Skeletal muscle satellite cell (primary cell): ENCODE data around the gene SP140L.
"Not testable (repeated sequence)": the region's sequence is repeated elsewhere in the genome, so short reads cannot be mapped to it uniquely, and the experiment has no call there.

Experiments
- H3K27me3 ChIP-seq: 2 replicates; pipeline ENCODE4 v1.7.0; 2013; ENCODE audit warnings: low read length; ENCODE audit not compliant: control insufficient read depth, insufficient read depth
- H3K36me3 ChIP-seq: 2 replicates; pipeline ENCODE4 v1.7.0; 2013; ENCODE audit warnings: mild to moderate bottlenecking, control low read depth, low read length; ENCODE audit not compliant: insufficient read depth
- H3K4me1 ChIP-seq: 2 replicates; pipeline ENCODE4 v1.7.0; 2013; ENCODE audit warnings: low read length; ENCODE audit not compliant: control insufficient read depth, insufficient read depth
- H3K4me2 ChIP-seq: 2 replicates; pipeline ENCODE4 v1.7.0; 2013; ENCODE audit warnings: mild to moderate bottlenecking, low read length
- H3K4me3 ChIP-seq: 2 replicates; pipeline ENCODE4 v1.7.0; 2013; ENCODE audit warnings: low read length
- H3K9ac ChIP-seq: 2 replicates; pipeline ENCODE4 v1.7.0; 2013; ENCODE audit warnings: mild to moderate bottlenecking, low read depth, low read length, moderate library complexity
- H3K9me3 ChIP-seq: replicated peaks from 2 replicates; pipeline ENCODE4 v1.7.0; 2013; ENCODE audit warnings: mild to moderate bottlenecking, control low read depth, low read length

Gene SP140L

DNA sequence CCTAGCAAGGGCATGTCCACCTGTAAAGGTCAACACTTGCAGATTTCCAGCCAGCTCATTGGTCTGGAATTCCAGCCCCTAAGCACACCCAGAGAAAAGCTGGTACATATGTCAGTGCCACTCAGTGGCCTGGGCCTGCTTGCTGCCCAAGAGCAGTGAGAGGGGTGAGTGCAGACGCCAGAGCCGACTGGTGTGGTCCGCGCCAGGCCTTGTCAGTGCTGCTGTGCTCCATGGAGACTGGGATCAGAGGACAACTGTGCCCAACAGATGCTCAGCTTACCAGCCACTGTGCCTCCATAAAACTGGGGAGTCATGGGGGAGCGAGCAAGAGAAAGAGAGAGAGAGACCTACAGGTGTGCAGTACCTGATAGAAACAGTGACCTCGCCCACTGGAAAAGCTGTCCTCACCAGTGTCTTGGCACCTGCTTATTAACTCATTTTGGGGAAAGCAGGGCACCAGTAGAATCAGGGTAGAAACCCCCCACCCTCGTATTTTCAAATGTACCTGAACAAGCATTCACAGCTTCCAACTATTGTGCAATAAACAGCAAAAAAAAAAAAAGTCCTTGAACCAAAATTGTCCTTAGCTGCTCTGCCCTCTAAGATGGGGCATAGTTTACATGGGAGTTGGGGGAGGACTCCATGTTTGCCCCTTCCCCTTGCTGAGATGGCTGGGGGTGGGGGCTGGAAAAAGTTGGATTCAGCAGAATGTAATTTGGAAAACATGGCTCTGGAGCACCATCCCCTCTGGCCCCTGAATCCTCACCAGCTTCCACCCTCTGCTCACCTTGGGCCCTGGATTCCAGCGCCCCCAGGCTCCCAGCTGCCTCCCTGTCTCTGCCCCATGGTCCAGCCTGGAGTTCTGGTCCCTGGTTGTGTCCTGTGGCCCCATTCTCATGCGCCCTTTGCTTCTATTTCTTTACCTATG, 1.4 kb upstream of the SP140L start:
- no peaks in the 10 kb centered on the region for H3K9me3 ChIP-seq
- no peak overlapping the region for H3K4me2 ChIP-seq
- peaks cover 34% of the 10 kb centered on the region for H3K4me1 ChIP-seq
- no peaks in the 10 kb centered on the region for H3K27me3 ChIP-seq
- no peak overlapping the region for H3K9ac ChIP-seq
- no peaks in the 10 kb centered on the region for H3K36me3 ChIP-seq
- H3K4me3 ChIP-seq: no peak overlapping the region

DNA sequence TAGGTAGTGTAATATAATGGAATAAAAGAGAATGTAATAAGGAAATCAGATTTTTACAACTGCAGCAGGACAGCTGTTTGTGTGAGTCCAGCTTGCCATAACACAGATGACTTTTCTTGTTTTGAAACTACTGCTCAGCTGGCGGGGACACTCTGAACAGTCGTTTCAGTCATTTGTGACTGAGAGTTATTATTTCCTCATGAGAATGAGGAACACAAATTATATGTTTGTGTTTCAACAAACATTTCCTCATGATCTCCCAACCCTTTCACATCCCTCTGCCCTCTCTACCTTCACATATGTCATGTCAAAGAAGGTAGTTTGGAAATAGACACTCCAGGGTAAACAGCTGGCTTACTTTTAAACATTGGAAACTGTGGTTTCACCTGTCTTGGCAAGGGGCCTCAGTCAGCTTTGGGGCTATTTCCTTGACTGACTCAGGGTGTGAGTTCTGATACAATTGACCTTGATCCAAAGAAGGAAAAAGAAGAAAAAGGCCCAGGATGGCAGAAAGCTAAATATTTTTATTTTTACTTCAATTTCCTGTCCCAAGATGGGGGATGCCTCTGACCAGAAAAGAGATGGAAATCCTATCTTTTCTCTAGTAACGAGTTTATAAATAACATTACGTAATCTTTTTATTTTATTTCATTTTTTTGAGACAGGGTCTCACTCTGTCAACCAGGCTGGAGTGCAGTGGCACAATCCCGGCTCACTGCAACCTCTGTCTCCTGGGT, 593 bp downstream of the SP140L start:
- Histone ChIP-seq H3K27me3 (no peaks in the 10 kb centered on the region), H3K4me3 (peak overlapping the region; percentile 73), H3K9me3 (no peaks in the 10 kb centered on the region), H3K36me3 (no peaks in the 10 kb centered on the region), H3K4me2 (peak overlapping the region; percentile 84), H3K9ac (peak overlapping the region; percentile 76), H3K4me1 (peaks cover 37% of the 10 kb centered on the region)

DNA sequence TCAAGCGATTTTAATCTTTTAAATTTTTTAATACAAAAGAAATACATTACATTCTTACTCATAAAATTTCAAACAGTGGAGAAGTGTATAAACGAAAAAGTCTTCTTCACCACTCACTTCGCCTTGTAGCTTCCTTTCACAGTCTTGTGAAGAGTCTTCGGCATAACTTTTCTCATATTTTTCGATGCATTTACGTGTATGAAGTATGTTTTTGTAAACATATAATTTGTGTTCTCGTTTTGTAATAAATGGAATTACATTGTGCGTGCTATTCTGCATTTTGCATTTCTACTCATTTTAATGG, 1.1 kb downstream of the SP140L start:
- peak overlapping the region; percentile 73 for H3K4me3 ChIP-seq
- H3K9ac ChIP-seq: no peak overlapping the region
- H3K4me1 ChIP-seq: peaks cover 37% of the 10 kb centered on the region
- no peaks in the 10 kb centered on the region for H3K36me3 ChIP-seq
- H3K9me3 ChIP-seq: no peaks in the 10 kb centered on the region
- no peaks in the 10 kb centered on the region for H3K27me3 ChIP-seq
- H3K4me2 ChIP-seq: peak overlapping the region; percentile 84

DNA sequence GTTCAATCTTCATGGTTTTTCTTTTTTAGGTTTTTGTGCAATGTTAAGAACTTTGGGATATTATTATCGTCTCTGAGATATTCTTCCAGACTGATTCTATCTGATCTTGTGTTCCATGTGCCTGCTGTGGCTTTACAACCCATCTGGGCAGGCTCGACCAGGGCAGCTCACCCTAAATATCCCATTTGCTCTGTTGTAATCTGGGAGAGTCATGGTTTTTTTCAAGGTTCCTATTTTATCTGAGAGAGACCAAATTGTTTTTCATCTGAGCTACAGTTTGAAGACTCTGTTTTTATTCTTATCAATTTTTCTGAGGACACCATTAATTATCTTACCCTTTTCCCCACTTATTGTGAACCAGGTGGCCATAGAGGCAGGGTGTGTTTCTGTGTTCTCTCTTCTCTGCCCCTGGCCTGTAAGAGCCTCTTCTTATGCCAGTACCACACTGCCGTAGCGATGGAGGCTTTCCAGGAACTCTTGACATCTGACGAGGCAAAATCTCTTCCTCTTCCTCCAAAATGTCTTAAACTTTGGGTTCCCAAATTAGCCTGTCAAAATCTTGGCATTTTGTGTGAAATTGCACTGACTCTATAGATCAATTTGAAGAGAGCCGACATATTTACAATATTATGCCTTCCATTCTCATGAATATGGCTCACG, 3.1 kb downstream of the SP140L start:
- peak overlapping the region; percentile 76 for H3K4me2 ChIP-seq
- H3K9ac ChIP-seq: peak overlapping the region; percentile 39
- H3K4me3 ChIP-seq: peak overlapping the region; percentile 48
- peaks cover 9% of the 10 kb centered on the region for H3K36me3 ChIP-seq
- peaks cover 37% of the 10 kb centered on the region for H3K4me1 ChIP-seq
- no peaks in the 10 kb centered on the region for H3K27me3 ChIP-seq
- no peaks in the 10 kb centered on the region for H3K9me3 ChIP-seq

DNA sequence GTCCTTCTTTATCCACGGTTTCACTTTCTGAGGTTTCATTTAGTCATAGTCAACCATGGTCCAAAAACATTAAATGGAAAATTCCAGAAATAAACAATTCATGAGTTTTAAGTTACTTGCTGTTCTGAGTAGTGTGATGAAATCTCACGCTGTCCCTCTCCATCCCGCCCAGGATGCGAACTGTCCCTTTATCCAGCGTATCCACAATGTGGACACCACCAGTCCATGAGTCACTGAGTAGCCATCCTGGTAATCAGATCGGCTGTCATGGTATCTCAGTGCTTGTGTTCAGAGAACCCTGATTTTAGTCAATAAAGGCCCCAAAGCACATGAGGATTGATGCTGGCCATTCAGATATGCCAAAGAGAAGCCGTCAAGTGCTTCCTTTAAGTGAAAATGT, 3.7 kb downstream of the SP140L start:
- H3K36me3 ChIP-seq: peaks cover 11% of the 10 kb centered on the region
- peak overlapping the region; percentile 48 for H3K4me3 ChIP-seq
- H3K4me1 ChIP-seq: peaks cover 37% of the 10 kb centered on the region
- no peaks in the 10 kb centered on the region for H3K9me3 ChIP-seq
- H3K9ac ChIP-seq: peak overlapping the region; percentile 39
- peak overlapping the region; percentile 76 for H3K4me2 ChIP-seq
- H3K27me3 ChIP-seq: no peaks in the 10 kb centered on the region

DNA sequence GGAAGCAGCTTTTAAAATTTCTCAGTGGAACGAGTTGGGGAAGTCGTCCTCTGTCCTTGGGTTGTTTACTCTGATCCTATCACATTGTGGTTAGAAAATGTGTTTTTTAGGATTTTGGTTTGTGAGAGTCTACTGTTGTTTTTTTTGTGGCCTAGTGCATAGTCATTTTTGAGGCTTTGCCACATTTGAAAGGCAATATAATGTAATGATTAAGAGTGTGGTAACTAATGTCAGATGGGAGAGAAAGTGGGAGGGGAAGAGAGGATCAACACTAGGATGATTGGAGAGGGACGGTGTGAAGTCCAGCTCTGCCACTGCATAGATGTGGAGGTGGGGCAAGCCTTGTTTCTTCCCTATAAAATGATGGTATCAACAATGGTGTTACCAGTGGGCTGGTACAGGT, 8.5 kb downstream of the SP140L start:
- Histone ChIP-seq H3K9ac (no peak overlapping the region), H3K9me3 (no peaks in the 10 kb centered on the region), H3K36me3 (peaks cover 23% of the 10 kb centered on the region), H3K4me3 (no peak overlapping the region), H3K27me3 (no peaks in the 10 kb centered on the region), H3K4me1 (peaks cover 3% of the 10 kb centered on the region), H3K4me2 (no peak overlapping the region)

DNA sequence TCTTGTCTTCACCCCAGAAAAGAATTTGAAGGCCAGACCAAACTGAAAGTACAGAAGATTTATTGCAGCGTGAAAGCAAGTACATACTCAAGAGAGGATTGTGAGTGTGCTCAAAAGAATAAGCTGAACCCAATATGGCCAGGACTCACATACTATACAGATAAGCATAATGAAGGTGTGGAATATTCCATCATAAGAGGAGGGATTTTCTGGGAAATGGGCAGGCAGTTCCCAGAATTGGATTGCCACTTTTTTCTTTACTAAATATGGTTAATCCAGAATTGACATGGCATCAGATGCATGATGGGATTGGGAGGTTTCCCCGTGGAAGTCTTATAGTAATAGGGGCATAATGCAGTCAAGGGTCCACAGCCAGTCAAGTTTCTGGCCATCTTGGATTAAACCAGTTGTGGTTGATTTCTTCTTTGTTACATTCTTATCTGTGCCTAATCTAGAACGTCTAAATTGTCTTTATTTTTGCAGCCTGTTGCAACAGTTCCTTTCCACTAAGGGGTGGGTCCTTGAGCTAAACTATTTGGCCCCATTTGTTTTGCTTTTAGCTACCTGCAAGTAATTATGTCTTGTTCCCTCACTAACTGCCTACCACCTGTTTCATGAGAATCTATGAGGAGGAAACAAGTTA, 9.0 kb downstream of the SP140L start:
- peaks cover 23% of the 10 kb centered on the region for H3K36me3 ChIP-seq
- H3K9me3 ChIP-seq: no peaks in the 10 kb centered on the region
- H3K4me2 ChIP-seq: no peak overlapping the region
- no peaks in the 10 kb centered on the region for H3K27me3 ChIP-seq
- H3K9ac ChIP-seq: no peak overlapping the region
- peaks cover under 1% of the 10 kb centered on the region for H3K4me1 ChIP-seq
- H3K4me3 ChIP-seq: no peak overlapping the region

DNA sequence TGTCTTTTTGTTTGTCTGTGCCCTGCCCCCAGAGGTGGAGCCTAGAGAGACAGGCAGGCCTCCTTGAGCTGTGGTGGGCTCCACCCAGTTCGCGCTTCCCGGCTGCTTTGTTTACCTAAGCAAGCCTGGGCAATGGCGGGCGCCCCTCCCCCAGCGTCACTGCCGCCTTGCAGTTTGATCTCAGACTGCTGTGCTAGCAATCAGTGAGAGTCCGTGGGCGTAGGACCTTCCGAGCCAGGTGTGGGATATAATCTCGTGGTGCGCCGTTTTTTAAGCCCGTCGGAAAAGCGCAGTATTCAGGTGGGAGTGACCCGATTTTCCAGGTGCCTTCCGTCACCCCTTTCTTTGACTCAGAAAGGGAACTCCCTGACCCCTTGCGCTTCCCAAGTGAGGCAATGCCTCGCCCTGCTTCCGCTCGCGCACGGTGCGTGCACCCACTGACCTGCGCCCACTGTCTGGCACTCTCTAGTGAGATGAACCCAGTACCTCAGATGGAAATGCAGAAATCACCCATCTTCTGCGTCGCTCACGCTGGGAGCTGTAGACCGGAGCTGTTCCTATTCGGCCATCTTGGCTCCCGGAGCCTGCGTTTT, 15.0 kb downstream of the SP140L start:
- H3K36me3 ChIP-seq, H3K9me3 ChIP-seq, H3K9ac ChIP-seq, H3K27me3 ChIP-seq, H3K4me2 ChIP-seq, H3K4me3 ChIP-seq: not testable (repeated sequence)
- H3K4me1 ChIP-seq: peaks cover 19% of the 10 kb centered on the region

DNA sequence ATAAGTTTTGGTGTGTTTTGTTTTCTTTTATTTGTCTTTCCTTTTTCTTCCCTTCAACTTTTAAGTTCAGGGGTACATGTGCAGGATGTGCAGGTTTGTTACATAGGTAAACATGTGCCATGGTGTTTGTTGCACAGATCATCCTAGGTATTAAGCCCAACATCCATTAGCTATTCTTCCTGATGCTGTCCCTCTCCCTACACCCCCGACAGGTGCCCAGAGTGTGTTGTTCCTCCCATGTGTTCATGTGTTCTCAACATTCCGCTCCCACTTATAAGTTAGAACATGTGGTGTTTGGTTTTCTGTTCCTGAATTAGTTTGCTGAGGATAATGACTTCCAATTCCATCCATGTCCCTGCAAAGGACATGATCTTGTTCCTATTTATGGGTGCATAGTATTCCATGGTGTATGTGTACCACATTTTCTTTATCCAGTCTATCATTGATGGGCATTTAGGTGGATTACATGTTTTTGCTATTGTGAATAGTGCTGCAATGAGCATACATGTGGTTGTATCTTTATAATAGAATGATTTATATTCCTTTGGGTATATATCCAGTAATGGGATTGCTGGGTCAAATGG, 16.1 kb downstream of the SP140L start:
- peaks cover 23% of the 10 kb centered on the region for H3K4me1 ChIP-seq
- H3K4me2 ChIP-seq, H3K27me3 ChIP-seq, H3K4me3 ChIP-seq, H3K9me3 ChIP-seq, H3K9ac ChIP-seq, H3K36me3 ChIP-seq: not testable (repeated sequence)

DNA sequence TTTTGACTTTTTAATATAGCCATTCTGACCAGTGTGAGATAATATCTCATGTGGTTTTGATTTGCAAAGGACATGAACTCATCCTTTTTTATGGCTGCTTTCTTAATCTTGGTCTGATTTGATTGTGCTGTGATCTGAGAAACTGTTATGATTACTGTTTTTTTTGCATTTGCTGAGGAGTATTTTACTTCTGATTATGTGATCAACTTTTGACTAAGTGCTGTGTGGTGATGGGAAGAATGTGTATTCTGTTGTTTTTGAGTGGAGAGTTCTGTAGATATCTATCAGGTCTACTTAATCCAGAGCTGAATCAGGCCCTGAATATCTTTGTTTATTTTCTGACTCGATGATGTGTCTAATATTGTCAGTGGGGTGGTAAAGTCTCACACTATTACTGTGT, 16.8 kb downstream of the SP140L start:
- Histone ChIP-seq H3K4me3 (no peak overlapping the region), H3K9ac (no peak overlapping the region), H3K4me2 (peak overlapping the region; percentile 1), H3K27me3 (no peaks in the 10 kb centered on the region), H3K9me3 (no peaks in the 10 kb centered on the region), H3K4me1 (peaks cover 23% of the 10 kb centered on the region), H3K36me3 (peaks cover 4% of the 10 kb centered on the region)
